ENCODE results near the gene KEL. TPM values are rescaled to one million over a fixed set of nuclear protein-coding genes. Genes with fewer than 3 reads are reported as not detected.

Gene KEL
- total RNA-seq, 6 donors from 2014 or later: 0.11 to 13.0 (median 3.1) TPM; not detected in 1

DNA sequence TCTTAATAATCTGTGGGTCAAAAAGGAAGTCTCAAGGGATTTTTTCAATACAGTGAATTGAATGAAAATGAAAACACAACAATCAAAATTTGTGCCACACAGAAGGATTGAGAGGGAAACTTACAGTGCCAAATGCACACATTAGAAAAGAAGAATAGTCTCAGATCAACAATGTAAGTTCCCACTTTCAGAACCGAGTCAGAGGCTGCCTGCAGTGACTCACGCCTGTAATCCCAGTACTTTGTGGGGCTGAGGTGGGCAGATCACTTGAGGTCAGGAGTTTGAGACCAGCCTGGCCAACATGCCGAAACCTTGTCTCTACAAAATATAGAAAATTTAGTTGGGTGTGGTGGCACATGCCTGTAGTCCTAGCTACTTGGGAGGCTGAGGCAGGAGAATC, 12.5 kb upstream of the KEL start:
- TF ChIP-seq EP300 (IDR thresholded peaks at IDR 0.05): no peak
- no peak for TF ChIP-seq POLR2A (IDR thresholded peaks at IDR 0.05)
- no peak for TF ChIP-seq POLR2AphosphoS5 (IDR thresholded peaks at IDR 0.05)
- TF ChIP-seq, protein P1, sequence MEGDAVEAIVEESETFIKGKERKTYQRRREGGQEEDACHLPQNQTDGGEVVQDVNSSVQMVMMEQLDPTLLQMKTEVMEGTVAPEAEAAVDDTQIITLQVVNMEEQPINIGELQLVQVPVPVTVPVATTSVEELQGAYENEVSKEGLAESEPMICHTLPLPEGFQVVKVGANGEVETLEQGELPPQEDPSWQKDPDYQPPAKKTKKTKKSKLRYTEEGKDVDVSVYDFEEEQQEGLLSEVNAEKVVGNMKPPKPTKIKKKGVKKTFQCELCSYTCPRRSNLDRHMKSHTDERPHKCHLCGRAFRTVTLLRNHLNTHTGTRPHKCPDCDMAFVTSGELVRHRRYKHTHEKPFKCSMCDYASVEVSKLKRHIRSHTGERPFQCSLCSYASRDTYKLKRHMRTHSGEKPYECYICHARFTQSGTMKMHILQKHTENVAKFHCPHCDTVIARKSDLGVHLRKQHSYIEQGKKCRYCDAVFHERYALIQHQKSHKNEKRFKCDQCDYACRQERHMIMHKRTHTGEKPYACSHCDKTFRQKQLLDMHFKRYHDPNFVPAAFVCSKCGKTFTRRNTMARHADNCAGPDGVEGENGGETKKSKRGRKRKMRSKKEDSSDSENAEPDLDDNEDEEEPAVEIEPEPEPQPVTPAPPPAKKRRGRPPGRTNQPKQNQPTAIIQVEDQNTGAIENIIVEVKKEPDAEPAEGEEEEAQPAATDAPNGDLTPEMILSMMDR (IDR thresholded peaks at IDR 0.05): no peak
- H3K9me3 ChIP-seq: peaks cover 0 to 5% (median 0%) of the 10 kb centered on the region in 4 donors
- no peaks in the 10 kb centered on the region for H3K4me1 ChIP-seq
- no peak overlapping the region for H3K4me3 ChIP-seq
- H3K36me3 ChIP-seq: no peaks in the 10 kb centered on the region
- H3K27me3 ChIP-seq: no peaks in the 10 kb centered on the region
- H3K27ac ChIP-seq: no peak overlapping the region
- ATAC-seq (ENCODE audit: low FRiP score in 2 of 2) (no peak), DNase-seq (no peak)
- 78 to 81% methylated on average over 3 of the region's 3 CpGs for WGBS, 2 donors

DNA sequence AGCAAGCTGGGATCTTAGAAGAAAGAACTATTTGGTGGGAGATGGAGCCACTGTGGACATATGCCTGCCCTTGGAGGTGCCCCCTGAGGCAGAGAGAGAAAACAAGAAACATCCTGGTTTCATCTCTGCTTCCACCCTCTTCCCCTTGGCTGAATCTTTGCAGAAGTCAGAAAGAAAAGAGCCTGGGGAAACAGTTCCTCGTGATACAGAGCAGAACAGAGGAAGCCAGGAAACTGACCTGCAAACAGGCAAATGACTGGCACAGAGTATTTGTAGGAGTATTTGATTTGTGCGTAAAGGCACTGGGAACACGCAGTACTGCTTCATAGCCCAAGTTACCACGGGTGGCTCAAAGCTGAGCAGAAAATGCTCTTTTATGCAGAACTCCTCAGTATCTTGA, 7.0 kb upstream of the KEL start:
- peak in 1 of 2 donors; percentile 28 for ATAC-seq (ENCODE audit: low FRiP score in 2 of 2)
- no peak for DNase-seq
- 49 to 52% methylated on average over 4 of the region's 4 CpGs for WGBS, 2 donors
- TF ChIP-seq POLR2A (IDR thresholded peaks at IDR 0.05) (no peak), POLR2AphosphoS5 (IDR thresholded peaks at IDR 0.05) (no peak), EP300 (IDR thresholded peaks at IDR 0.05) (no peak)
- TF ChIP-seq, protein P1 (IDR thresholded peaks at IDR 0.05): no peak
- H3K4me1 ChIP-seq: no peaks in the 10 kb centered on the region
- no peak overlapping the region for H3K4me3 ChIP-seq
- H3K27me3 ChIP-seq: no peaks in the 10 kb centered on the region
- no peaks in the 10 kb centered on the region for H3K9me3 ChIP-seq
- H3K27ac ChIP-seq: no peak overlapping the region
- no peaks in the 10 kb centered on the region for H3K36me3 ChIP-seq

DNA sequence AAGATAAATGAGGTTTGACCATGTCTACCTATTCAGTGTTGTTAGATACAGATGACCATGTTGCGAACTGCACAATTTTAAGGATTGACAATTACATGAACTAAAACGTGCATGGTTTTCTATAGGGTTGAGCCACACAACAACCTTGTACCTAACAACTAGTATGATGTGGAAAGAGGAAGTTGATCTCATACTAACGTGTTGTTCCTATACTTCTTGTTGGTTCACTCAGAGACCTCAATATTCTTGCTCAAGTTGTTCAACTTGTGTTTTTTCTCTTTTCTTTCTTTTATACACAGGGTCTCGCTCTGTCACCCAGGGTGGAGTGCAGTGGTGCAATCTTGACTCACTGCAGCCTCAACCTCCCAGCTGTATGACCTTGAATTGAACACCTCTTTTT, 6.1 kb upstream of the KEL start:
- DNase-seq: no peak
- TF ChIP-seq EP300 (IDR thresholded peaks at IDR 0.05) (no peak), POLR2A (IDR thresholded peaks at IDR 0.05) (no peak), POLR2AphosphoS5 (IDR thresholded peaks at IDR 0.05) (no peak)
- TF ChIP-seq, protein P1 (IDR thresholded peaks at IDR 0.05): no peak
- H3K36me3 ChIP-seq: no peaks in the 10 kb centered on the region
- H3K9me3 ChIP-seq: no peaks in the 10 kb centered on the region
- H3K27ac ChIP-seq: no peak overlapping the region
- H3K4me1 ChIP-seq: no peaks in the 10 kb centered on the region
- WGBS, 2 donors: 60 to 76% methylated on average over 4 of the region's 4 CpGs
- H3K27me3 ChIP-seq: no peaks in the 10 kb centered on the region
- H3K4me3 ChIP-seq: no peak overlapping the region
- no peak for ATAC-seq (ENCODE audit: low FRiP score in 2 of 2)

DNA sequence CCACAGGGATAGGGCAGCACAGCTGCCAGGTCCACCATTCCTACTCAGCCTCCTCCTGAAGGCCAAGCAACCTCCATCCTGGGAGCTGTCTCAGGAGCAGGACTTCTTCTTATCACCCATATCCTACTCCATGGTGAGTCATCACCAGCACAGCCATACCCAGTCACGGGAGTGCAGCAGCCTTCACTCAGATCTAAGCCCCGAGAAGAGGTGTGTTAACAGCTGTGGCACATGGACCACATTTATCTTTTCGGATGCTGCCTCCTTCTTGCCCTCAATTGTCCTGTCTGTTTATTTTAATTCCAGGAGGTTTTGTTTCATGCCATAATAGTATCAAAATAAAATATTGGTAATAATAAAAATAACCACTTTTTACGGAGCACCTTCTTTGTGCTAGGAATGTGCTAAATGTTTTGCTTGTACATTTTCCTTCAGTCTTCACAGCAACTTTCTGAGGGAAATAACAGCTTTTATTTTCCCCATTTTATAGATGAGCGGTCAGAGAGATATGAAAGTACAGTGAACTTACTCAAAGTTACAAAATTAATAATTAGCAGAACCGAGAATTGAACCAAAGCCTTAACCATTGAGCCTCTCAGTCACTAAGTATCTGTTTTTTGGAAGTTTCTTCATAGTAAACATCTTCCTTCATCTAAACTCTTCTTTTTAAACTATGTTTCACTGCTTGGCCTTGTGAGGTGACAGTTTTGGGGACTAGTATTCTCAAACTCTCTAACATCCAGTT, 2.5 kb upstream of the KEL start:
- H3K9me3 ChIP-seq: no peaks in the 10 kb centered on the region
- ATAC-seq (ENCODE audit: low FRiP score in 2 of 2): no peak
- WGBS, 2 donors: 85% methylated on average over 6 of the region's 6 CpGs

More for the DNA sequence above, 2.5 kb upstream of the KEL start:
- DNase-seq: no peak
- no peaks in the 10 kb centered on the region for H3K4me1 ChIP-seq
- no peak for TF ChIP-seq POLR2AphosphoS5 (IDR thresholded peaks at IDR 0.05)
- TF ChIP-seq, protein P1 (IDR thresholded peaks at IDR 0.05): no peak
- no peak for TF ChIP-seq EP300 (IDR thresholded peaks at IDR 0.05)
- TF ChIP-seq POLR2A (IDR thresholded peaks at IDR 0.05): no peak
- H3K4me3 ChIP-seq: no peak overlapping the region
- no peak overlapping the region for H3K27ac ChIP-seq
- no peaks in the 10 kb centered on the region for H3K27me3 ChIP-seq
- H3K36me3 ChIP-seq: no peaks in the 10 kb centered on the region

Measured in upper lobe of left lung (tissue), 6 donors.